GM12891 (cell line): ENCODE data around the gene PRDM16.

Source experiments
- POLR2A ChIP-seq: IDR thresholded peaks from 2 replicates; pipeline ENCODE4 v1.6.1; 2011; ENCODE audit warnings: low read depth, low read length, control low read depth
- POLR2AphosphoS5 ChIP-seq: IDR thresholded peaks from 2 replicates; pipeline ENCODE4 v1.6.1; 2011; ENCODE audit warnings: low read depth, low read length, control low read depth

GRCh38 chr1:3418600-3418999, 349.6 kb downstream of the PRDM16 start:
- no peak for TF ChIP-seq POLR2AphosphoS5
- no peak for TF ChIP-seq POLR2A
